Upper lobe of left lung (tissue), 6 donors: ENCODE results near the gene ITGA8. TPM values are rescaled to one million over a fixed set of nuclear protein-coding genes. Genes with fewer than 3 reads are reported as not detected.

ENCODE experiments used
- ATAC-seq, 2 donors: fragments of 200-7000 bp; cut with Tn5 transposase; one replicate each; pipeline ENCODE4 v1.9.1; 2022; ENCODE audit warnings: mild to moderate bottlenecking in 2 of 2, moderate library complexity in 2 of 2; ENCODE audit not compliant: low FRiP score in 2 of 2
- DNase-seq, 2 donors: peaks; one replicate each; pipeline ENCODE4 v3.0.0-alpha.2; 2019 to 2020
- H3K27ac ChIP-seq, 4 donors: fragments of 200-600 bp; sonication (generic); one replicate each; pipeline ENCODE4 v1.5.1; 2016 to 2019
- H3K27me3 ChIP-seq, 4 donors: fragments of 200-600 bp; sonication (generic); one replicate each; pipeline ENCODE4 v1.5.1; 2017 to 2019
- H3K36me3 ChIP-seq, 4 donors: fragments of 200-600 bp; sonication (generic); one replicate each; pipeline ENCODE4 v1.5.1; 2016 to 2019
- H3K4me1 ChIP-seq, 4 donors: fragments of 200-600 bp; sonication (generic); one replicate each; pipeline ENCODE4 v1.5.1; 2018 to 2019
- H3K4me3 ChIP-seq, 4 donors: fragments of 200-600 bp; sonication (generic); one replicate each; pipeline ENCODE4 v1.5.1; 2017 to 2019; ENCODE audit warnings: mild to moderate bottlenecking in 2 of 4, moderate library complexity in 1 of 4
- H3K9me3 ChIP-seq, 4 donors: fragments of 200-600 bp; sonication (generic); one replicate each; pipeline ENCODE4 v1.5.1; 2018 to 2019
- EP300 ChIP-seq, 4 donors: sonication (generic); formaldehyde crosslinking; IDR thresholded peaks; one replicate each; pipeline ENCODE4 v1.5.1; 2017; ENCODE audit warnings: antibody characterized with exemption in 4 of 4, control low read depth in 2 of 4
- POLR2A ChIP-seq, 4 donors: fragments of 450-650 bp; IDR thresholded peaks; one replicate each; pipeline ENCODE4 v1.5.1; 2016 to 2017; ENCODE audit warnings: antibody characterized with exemption in 4 of 4, mild to moderate bottlenecking in 2 of 4
- POLR2AphosphoS5 ChIP-seq, 2 donors: sonication (generic); formaldehyde crosslinking; IDR thresholded peaks; one replicate each; pipeline ENCODE4 v1.5.1; 2017; ENCODE audit warnings: antibody characterized with exemption in 2 of 2
- WGBS, 2 donors: methylation state at CpG; one replicate each; pipeline ENCODE4 v1.1.5; 2017 to 2018; 5-methylcytosine and 5-hydroxymethylcytosine counted together
- total RNA-seq, 6 donors: library from RNA; depleted of rRNA in 4 of 6; stranded (reverse); fragments of >200 nt in 4 of 6; gene quantifications; one replicate each; pipeline versions ENCODE4 v1.1.0 to v1.2.1, GENCODE V29; 2016 to 2021
- TF ChIP-seq, protein P1 (sequence below), 6 experiments: fragments of 450-650 bp in 4 of 6; fragments of 200-600 bp in 2 of 6; sonication (generic) in 2 of 6; IDR thresholded peaks; one replicate each; pipeline ENCODE4 v1.5.1; 2016 to 2019; ENCODE audit warnings: antibody characterized with exemption in 6 of 6
- donor health status: DM: no; HTN: no; CAD: no; lungs with moderate emphysema.
- donor health status: DM: no; HTN: yes; CAD: no; lungs with severe emphysema.

Gene ITGA8
- total RNA-seq, 6 donors from 2014 or later: 18.2 to 40.3 (median 26.4) TPM

DNA sequence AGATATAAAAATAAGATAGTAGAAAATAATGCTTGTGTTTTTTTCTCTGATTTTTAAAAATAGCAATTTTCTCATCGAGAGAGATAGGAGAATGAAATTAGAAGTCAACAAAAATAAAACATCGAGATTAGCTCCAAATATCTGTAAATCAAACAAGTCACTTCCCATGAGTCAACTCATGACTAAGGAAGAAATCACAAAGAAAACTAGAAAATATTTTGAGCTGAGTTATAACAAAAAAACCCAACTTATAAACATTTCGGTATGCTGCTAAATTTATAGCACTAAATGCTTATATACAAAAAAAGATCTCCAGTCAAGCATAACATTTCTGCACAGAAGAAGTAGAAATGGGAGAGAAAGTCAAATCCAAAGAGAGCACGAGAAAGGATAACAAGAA lies 140.1 kb downstream of the ITGA8 start:
- TF ChIP-seq EP300 (IDR thresholded peaks at IDR 0.05) (no peak), POLR2A (IDR thresholded peaks at IDR 0.05) (no peak), POLR2AphosphoS5 (IDR thresholded peaks at IDR 0.05) (no peak)
- TF ChIP-seq, protein P1, sequence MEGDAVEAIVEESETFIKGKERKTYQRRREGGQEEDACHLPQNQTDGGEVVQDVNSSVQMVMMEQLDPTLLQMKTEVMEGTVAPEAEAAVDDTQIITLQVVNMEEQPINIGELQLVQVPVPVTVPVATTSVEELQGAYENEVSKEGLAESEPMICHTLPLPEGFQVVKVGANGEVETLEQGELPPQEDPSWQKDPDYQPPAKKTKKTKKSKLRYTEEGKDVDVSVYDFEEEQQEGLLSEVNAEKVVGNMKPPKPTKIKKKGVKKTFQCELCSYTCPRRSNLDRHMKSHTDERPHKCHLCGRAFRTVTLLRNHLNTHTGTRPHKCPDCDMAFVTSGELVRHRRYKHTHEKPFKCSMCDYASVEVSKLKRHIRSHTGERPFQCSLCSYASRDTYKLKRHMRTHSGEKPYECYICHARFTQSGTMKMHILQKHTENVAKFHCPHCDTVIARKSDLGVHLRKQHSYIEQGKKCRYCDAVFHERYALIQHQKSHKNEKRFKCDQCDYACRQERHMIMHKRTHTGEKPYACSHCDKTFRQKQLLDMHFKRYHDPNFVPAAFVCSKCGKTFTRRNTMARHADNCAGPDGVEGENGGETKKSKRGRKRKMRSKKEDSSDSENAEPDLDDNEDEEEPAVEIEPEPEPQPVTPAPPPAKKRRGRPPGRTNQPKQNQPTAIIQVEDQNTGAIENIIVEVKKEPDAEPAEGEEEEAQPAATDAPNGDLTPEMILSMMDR (IDR thresholded peaks at IDR 0.05): no peak
- no peaks in the 10 kb centered on the region for H3K36me3 ChIP-seq

DNA sequence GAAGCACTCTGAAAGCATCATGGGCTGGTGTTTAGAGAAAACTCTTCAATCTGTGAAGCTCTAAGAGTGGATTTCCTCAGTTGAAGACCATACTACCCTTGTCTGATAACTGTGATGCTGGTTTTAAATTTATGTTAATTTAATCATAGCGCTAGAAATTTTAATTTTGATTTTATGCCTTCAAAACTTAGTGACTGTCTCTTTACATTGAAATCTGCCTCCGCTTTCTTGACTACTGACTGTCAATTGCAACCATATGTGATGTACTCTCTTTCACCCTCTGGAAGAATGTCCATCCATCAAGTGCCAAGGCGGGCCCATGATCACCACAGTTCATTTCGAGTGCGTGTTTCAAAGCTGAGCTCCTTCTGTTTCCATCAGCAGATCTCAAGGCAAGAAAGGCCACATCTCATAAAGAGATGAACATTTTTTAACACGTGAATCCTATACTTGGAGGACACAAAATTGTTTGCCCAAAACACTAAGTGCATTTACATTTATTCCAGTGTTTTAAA lies 147.1 kb downstream of the ITGA8 start:
- Histone ChIP-seq H3K27me3 (no peaks in the 10 kb centered on the region), H3K36me3 (no peaks in the 10 kb centered on the region), H3K9me3 (no peaks in the 10 kb centered on the region), H3K4me3 (no peak overlapping the region), H3K4me1 (peaks cover 0 to 4% (median 2%) of the 10 kb centered on the region in 4 donors), H3K27ac (no peak overlapping the region)
- DNase-seq: no peak
- TF ChIP-seq EP300 (IDR thresholded peaks at IDR 0.05): no peak
- no peak for TF ChIP-seq POLR2A (IDR thresholded peaks at IDR 0.05)
- TF ChIP-seq, protein P1 (IDR thresholded peaks at IDR 0.05): no peak
- TF ChIP-seq POLR2AphosphoS5 (IDR thresholded peaks at IDR 0.05): no peak
- no peak for ATAC-seq
- 81 to 85% methylated on average over 6 of the region's 6 CpGs for WGBS, 2 donors

More for the DNA sequence above, 140.1 kb downstream of the ITGA8 start:
- WGBS, 2 donors: 79 to 80% methylated on average over 4 of the region's 4 CpGs
- DNase-seq (no peak), ATAC-seq (no peak)
- Histone ChIP-seq H3K27me3 (no peaks in the 10 kb centered on the region), H3K4me1 (no peaks in the 10 kb centered on the region), H3K9me3 (no peaks in the 10 kb centered on the region), H3K27ac (no peak overlapping the region), H3K4me3 (no peak overlapping the region)

DNA sequence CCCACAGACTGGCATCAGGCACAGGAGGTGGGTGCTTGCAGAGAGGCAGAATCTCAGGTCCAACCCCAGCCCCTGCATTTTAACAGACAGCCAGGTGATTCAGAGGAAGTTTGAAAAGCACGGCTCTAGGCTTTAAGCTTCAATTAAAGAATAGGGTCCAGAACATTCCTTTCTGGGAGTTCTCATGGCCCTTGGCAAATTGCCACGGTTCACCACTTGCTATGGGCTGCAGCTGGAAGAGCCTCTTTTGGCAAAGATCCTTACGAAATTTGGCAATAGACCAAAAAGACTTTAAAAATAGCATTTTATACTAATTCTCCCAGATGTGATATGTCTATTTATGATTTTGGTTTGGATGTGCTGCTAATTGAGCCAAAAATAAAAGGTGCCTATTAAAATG lies 148.1 kb downstream of the ITGA8 start:
- TF ChIP-seq EP300 (IDR thresholded peaks at IDR 0.05) (no peak), POLR2A (IDR thresholded peaks at IDR 0.05) (no peak), POLR2AphosphoS5 (IDR thresholded peaks at IDR 0.05) (no peak)
- TF ChIP-seq, protein P1 (IDR thresholded peaks at IDR 0.05): no peak
- no peaks in the 10 kb centered on the region for H3K36me3 ChIP-seq
- no peak overlapping the region for H3K27ac ChIP-seq
- H3K27me3 ChIP-seq: no peaks in the 10 kb centered on the region
- WGBS, 2 donors: 14 to 23% methylated on average over 3 of the region's 3 CpGs
- DNase-seq: no peak
- H3K4me1 ChIP-seq: peaks cover 0 to 4% (median 2%) of the 10 kb centered on the region in 4 donors
- no peaks in the 10 kb centered on the region for H3K9me3 ChIP-seq
- no peak for ATAC-seq
- no peak overlapping the region for H3K4me3 ChIP-seq

DNA sequence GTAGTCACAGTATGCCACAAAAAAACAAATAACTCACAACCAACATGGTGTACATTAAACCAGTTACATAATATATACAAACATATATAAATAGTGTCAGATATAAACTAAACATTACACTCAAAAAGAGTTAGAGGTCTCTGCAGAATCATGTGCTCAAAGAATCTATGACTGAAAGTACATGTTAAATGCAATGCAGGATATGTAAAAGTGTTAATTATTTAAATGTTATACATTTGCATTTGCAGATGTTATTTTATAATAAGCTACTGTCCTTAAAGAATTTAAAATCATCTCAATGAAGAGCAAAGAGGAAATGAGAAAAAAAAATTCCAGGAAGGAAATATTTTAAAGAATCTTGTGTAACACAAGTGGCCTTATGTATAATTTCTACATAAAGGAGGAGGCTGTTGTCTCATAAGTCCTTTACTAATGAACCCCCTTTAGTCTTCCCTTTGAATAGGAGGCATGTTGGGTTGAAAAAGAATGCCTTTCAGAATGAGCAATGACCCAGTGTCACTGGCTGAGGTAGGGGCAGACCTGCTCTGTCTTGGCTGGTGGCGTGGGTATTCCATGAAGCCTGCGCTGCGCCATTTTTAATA lies 148.9 kb downstream of the ITGA8 start:
- no peak overlapping the region for H3K27ac ChIP-seq
- ATAC-seq: no peak
- H3K4me3 ChIP-seq: no peak overlapping the region
- WGBS, 2 donors: 97 to 100% methylated on average over 3 of the region's 3 CpGs
- no peak for TF ChIP-seq POLR2A (IDR thresholded peaks at IDR 0.05)
- no peaks in the 10 kb centered on the region for H3K9me3 ChIP-seq
- no peak for DNase-seq
- no peaks in the 10 kb centered on the region for H3K27me3 ChIP-seq
- no peaks in the 10 kb centered on the region for H3K36me3 ChIP-seq
- peaks cover 0 to 4% (median 2%) of the 10 kb centered on the region in 4 donors for H3K4me1 ChIP-seq

DNA sequence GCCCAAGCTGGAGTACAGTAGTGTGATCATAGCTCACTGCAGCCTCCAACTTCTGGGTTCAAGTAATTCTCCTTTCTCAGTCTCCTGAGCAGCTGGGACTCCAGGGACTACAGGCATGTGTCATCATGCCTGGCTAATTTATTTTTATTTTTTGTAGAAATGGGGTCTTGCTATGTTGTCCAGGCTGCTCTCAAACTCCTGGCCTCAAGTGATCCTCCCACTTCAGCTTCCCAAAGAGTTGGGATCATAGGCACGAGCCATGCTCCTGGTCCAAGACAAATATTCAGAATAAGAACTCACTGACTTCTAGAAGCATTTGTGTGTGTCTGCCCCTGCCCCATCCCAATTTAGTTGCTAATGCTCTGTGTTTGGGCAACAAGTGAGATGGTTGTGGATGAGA lies 151.8 kb downstream of the ITGA8 start:
- no peak for DNase-seq
- TF ChIP-seq POLR2AphosphoS5 (IDR thresholded peaks at IDR 0.05) (no peak), POLR2A (IDR thresholded peaks at IDR 0.05) (no peak), EP300 (IDR thresholded peaks at IDR 0.05) (no peak)
- TF ChIP-seq, protein P1 (IDR thresholded peaks at IDR 0.05): no peak
- Histone ChIP-seq H3K4me1 (peaks cover 0 to 4% (median 2%) of the 10 kb centered on the region in 4 donors), H3K36me3 (no peaks in the 10 kb centered on the region), H3K27me3 (no peaks in the 10 kb centered on the region), H3K27ac (no peak overlapping the region), H3K9me3 (no peaks in the 10 kb centered on the region), H3K4me3 (no peak overlapping the region)
- ATAC-seq: no peak
- WGBS, 2 donors: 77 to 89% methylated on average over 1 of the region's 1 CpG
